GM19043 (cell line): ENCODE measurements around the gene DDX24.

Source experiments
- ATAC-seq: cut with Tn5 transposase; IDR thresholded peaks from one replicate; pipeline ENCODE4 v1.9.1; 2021; ENCODE audit warnings: low read depth; ENCODE audit not compliant: unreplicated experiment

Gene DDX24

DNA sequence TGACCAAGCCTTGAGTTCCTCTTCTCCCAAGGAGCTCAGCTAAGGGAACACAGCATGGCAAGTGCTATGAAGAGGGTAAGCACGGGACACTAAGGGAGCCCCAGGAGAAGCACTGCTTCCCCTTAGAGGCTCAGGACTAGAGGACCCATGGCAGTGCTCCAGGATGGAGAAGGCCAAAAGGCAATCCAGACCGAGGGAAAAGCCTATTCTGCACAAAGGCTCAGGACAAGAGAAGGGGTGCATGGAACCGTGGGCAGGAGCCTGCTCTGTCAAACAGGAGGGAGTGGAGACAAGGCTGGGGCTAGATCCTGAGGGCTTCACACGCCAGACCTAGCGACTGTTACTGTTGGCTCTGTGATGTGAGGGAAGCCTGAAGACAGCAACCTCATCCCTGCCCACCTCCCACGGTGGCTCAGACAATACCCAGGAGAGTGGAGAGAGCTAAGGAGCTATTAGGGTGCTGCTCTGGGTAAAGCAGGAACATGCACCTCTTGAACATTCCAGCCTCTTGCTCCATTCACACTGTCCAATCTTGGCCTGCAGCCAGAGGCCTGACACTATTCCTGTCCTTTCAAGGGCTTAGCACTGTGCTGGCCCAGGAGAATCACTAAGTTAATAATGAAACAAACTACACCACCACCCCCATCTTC is 30.6 kb downstream of the DDX24 start:
- no peak for ATAC-seq

- no peak for ATAC-seq
These were observed 31.4 kb downstream of the DDX24 start for GRCh38 chr14:94049625-94050023.

GRCh38 chr14:94048691-94049624 is 32.0 kb downstream of the DDX24 start:
- ATAC-seq = no peak

GRCh38 chr14:94047581-94047980 is 33.4 kb downstream of the DDX24 start:
- ATAC-seq = no peak

GRCh38 chr14:94046696-94047250 is 34.2 kb downstream of the DDX24 start:
- no peak for ATAC-seq

DNA sequence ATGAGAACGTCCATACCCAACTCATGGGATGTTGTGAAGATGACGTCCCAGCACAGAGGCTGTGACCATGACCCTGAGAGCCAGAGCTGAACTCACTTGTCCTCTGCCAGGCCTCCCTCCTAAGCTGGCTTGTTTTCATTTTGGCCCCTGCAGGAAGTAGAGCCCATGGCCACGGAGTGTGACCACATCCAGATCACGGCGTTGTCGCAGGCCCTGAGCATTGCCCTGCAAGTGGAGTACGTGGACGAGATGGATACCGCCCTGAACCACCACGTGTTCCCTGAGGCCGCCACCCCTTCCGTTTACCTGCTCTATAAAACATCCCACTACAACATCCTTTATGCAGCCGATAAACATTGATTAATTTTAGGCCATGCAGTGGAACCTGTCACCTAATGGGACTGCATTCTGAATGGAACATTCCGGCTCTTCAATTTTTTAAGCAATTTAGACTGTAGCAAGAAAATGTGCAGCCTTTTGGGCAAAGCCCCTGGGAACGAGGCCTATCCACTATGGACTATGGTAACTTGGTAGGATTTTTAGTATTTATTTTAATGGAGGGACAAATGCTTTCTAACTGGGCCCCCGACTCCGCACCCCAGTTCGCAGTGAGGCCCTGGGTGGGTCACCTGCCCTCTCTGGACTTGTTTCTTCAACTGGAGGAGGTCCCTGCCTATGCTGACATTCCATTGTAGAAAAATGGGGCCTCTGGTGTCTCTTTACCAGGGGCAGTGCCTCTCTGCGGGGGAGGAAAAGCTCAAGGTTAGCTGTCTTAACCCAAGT is 35.2 kb downstream of the DDX24 start:
- ATAC-seq = no peak

DNA sequence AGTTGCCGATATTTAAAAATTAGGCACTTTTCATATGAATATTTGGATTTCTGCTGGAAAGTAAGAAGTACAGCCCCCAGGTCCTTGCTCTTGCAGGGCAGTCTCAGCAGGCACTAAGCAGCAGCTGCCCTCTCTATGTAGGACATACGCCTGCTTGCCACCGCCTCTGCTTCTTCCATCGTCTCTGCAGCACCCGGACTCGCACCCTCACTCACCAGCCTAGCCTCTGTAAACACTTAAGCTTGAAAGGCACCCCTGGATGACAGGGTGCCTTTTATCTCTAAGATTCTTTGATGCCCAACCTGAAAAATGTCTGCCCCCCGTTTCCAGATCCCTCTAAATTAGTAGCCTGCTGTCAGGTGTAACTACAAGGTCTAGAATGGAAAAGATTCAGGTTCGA is 35.9 kb downstream of the DDX24 start:
- no peak for ATAC-seq

DNA sequence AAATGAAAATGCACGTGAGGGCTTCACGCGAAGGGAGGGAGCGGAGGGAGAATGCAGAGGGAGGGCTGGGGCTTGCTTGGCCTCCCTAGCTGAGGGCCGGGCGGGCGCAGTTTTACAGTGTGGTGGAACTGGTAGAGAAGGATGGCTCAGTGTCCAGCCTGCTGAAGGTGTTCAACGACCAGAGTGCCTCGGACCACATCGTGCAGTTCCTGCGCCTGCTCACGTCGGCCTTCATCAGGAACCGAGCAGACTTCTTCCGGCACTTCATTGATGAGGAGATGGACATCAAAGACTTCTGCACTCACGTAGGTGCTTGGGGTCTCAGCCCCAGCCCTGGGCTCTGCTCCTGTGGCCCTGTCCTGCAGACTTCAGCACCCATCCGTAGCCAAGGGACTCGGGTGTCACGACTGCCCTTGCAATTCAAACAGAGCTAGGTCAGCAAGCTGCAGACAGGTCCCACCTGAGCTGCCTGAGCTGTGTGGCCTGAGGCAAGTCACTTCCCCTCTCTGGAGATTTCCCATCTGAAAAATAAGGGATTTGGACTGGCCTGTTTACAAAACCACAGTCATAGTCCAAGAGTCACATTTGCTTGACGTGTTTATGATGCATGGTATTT is 36.4 kb downstream of the DDX24 start:
- no peak for ATAC-seq

- ATAC-seq = no peak
These were observed 37.1 kb downstream of the DDX24 start for GRCh38 chr14:94043756-94044475.

- ATAC-seq = no peak
These were observed 37.8 kb downstream of the DDX24 start for GRCh38 chr14:94043111-94043755.

- no peak for ATAC-seq
These were observed 38.4 kb downstream of the DDX24 start for GRCh38 chr14:94042433-94043091.

DNA sequence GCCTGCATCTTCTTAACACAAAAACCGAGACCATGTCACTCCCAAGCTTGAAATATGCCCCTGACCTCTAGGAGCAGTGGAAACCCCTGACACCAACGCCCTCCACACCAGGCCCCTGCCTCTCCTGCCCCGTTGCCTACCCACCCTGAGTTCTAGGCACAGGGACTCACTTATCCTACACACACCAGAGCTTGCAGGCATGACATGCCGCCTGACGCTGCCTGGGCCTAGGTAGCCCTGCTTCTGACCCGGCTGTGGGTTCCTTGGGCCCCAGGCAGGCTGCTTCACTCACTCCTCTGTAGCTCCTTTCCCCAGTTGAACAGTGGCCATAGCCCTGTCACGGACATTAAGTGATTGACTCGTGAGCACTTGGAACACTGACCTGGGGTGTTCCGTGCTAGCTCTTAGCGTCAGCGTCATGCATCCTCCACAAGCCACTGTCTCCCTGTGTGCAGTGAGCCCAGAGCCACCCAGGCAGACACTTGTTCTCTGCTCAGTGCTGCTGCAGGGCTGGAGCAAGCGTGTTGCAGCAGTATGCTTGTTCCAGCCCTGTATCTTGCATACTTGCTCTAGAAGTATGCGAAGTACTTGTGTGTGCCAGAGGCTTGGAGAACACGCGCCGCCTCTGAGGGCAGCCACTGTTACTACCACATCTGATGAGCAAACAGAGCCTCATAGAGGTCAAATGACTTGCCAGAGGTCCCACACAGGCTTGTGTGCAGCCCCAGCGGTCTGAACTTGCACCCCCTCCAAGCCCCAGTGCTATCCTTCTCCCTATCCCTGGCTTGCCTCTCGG is 39.3 kb downstream of the DDX24 start:
- ATAC-seq = no peak

DNA sequence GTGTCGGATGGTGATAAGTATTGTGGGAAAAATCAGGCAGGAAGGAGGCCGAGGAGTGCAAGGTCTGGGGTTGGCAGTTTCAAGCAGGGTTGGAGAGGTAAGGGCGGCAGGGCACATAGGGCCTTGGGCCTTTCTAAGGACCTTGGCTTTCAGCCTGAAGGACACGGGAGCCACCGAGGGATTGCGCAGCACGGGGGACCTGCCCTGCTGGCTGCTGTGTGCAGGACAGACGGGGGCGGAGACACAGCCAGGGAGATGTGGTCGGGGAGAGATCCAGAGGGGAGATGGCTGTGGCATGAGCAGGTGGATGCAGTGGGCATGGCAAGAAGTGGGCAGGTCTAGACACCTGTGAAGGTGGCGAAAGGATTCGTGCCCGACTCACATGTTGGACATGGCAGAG is 40.2 kb downstream of the DDX24 start:
- no peak for ATAC-seq

DNA sequence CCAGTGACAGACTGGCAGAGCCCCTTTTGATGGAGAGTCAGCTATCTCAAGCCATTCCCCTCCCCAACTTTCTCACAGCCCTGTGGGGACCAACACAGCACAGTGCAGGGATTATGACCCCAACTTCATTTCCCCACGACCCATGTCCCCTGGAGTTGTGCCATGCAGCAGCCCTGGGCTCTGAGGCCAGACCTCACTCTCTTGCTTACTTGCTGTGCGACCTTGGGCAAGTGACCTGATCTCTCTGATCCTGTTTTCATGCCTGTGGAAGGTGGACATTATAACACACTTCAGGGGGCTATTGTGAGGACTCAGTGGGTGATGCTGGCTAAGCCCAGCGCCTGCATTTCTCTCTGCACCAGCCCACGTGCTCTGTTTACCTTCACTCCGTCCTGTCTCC is 40.8 kb downstream of the DDX24 start:
- ATAC-seq = no peak

DNA sequence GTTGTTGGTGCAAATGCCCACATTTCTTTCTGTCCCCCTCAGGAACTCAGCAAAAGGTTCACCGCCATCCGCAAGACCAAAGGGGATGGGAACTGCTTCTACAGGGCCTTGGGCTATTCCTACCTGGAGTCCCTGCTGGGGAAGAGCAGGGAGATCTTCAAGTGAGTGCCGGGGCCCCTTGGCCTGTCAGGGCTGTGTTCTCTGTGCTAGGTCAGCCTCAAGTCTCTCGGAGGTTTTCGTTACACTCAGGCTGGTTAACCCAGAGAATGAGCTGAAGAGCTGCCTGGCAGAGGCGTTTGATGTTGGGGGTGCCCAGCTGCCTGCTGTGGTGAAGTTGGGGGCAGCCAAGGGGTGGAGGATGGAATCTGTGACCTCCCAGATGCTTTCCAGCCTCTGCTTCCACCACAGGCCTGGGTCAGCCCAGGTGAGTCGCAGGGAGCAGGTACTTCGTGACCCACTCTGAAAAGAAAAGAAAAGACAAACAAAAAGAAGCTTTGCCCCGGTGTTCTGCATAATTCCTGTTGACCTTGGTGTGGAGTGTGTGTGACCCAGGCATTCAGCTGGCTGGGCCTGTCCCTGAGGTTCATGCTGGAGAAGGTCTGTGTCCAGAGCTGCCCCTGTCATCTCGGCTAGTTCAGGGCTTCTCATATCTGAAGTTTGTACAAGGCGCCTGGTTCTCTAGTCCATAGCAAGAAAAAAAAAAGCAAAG is 41.9 kb downstream of the DDX24 start:
- no peak for ATAC-seq

GRCh38 chr14:94038510-94038909 is 42.5 kb downstream of the DDX24 start:
- no peak for ATAC-seq

GRCh38 chr14:94037954-94038353 is 43.0 kb downstream of the DDX24 start:
- no peak for ATAC-seq
